ENCODE data around the gene PCMTD2.
"Not testable (repeated sequence)": the region's sequence is repeated elsewhere in the genome, so short reads cannot be mapped to it uniquely, and the experiment has no call there.

- TF ChIP-seq CTCF, POLR2A (IDR thresholded peaks at IDR 0.05): not testable (repeated sequence)
These were observed 36.6 kb downstream of the PCMTD2 start for GRCh38 chr20:64292167-64292566.
